ENCODE results near the gene COL18A1.

The COL18A1 gene

GRCh38 chr21:45544449-45545235 lies 139.7 kb downstream of the COL18A1 start:
- Histone ChIP-seq H3K36me3 (ENCODE audit: control insufficient read depth in 2 of 2, insufficient read depth in 2 of 2, low read length in 2 of 2) (no peaks in the 10 kb centered on the region), H3K9me3 (ENCODE audit: control insufficient read depth in 2 of 2, low read length in 2 of 2) (no peaks in the 10 kb centered on the region), H3K27me3 (ENCODE audit: control insufficient read depth in 1 of 2, insufficient read depth in 2 of 2, low read length in 2 of 2) (peaks cover 0 to 3% of the 10 kb centered on the region in 2 donors), H3K4me3 (ENCODE audit: low read length in 2 of 2) (no peak overlapping the region), H3K9ac (ENCODE audit: low read length in 2 of 2) (no peak overlapping the region), H3K27ac (ENCODE audit: low read length) (no peak overlapping the region), H3K4me1 (ENCODE audit: control insufficient read depth, insufficient read depth, low read length) (peaks cover 16% of the 10 kb centered on the region)

- H3K36me3 ChIP-seq (ENCODE audit: control insufficient read depth in 2 of 2, insufficient read depth in 2 of 2, low read length in 2 of 2): no peaks in the 10 kb centered on the region
- no peak overlapping the region for H3K27ac ChIP-seq (ENCODE audit: low read length)
Measured at GRCh38 chr21:45545236-45545570, 140.2 kb downstream of the COL18A1 start.

DNA sequence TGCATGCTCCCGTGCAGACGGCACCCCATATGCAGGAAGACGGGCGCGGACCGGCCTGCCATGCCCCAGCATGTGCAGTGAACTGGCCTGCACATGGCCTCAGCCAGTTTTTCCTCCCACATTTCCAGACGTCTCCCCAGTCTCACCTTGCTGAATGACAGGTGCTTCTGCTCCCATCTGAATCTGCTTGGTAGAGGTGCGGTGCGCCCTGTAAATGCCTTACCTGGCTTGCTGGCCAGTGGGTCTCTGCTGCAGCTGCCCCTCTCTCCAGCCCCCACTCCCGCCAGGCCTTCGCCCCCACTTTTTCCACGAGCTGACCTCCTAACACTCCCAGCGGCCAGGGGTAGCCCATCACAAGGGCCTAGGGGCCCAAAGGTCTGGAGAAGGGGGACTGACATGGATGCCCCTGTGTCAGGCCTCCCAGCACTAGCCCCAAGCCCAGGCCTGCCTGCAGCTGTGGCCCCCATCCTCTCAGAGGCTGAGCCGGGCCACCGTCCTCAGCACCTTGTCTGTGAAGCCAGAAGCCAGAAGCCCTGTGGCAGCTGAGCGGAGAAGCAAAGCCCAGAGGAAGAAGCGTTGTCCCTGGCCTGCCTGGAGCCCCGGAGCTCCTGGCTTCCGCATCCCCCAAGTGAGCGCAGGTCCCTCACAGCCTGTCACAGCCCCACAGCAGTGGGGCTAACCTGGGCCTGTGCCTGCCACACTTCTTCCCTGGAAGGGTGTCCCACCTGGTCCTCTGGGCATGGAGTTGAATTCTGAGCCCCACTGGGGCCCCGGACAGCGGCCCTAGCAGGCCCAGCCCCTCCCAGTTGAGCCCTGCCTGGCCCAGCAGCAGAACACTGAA lies 140.9 kb downstream of the COL18A1 start:
- Histone ChIP-seq H3K27ac (ENCODE audit: low read length) (no peak overlapping the region), H3K4me1 (ENCODE audit: control insufficient read depth, insufficient read depth, low read length) (peaks cover 16% of the 10 kb centered on the region), H3K9me3 (ENCODE audit: control insufficient read depth in 2 of 2, low read length in 2 of 2) (no peaks in the 10 kb centered on the region), H3K36me3 (ENCODE audit: control insufficient read depth in 2 of 2, insufficient read depth in 2 of 2, low read length in 2 of 2) (no peaks in the 10 kb centered on the region), H3K9ac (ENCODE audit: low read length in 2 of 2) (no peak overlapping the region), H3K4me3 (ENCODE audit: low read length in 2 of 2) (no peak overlapping the region), H3K27me3 (ENCODE audit: control insufficient read depth in 1 of 2, insufficient read depth in 2 of 2, low read length in 2 of 2) (peaks cover 0 to 6% of the 10 kb centered on the region in 2 donors)

More at GRCh38 chr21:45545236-45545570, 140.2 kb downstream of the COL18A1 start:
- Histone ChIP-seq H3K4me3 (ENCODE audit: low read length in 2 of 2) (no peak overlapping the region), H3K9ac (ENCODE audit: low read length in 2 of 2) (no peak overlapping the region), H3K27me3 (ENCODE audit: control insufficient read depth in 1 of 2, insufficient read depth in 2 of 2, low read length in 2 of 2) (peaks cover 0 to 6% of the 10 kb centered on the region in 2 donors), H3K4me1 (ENCODE audit: control insufficient read depth, insufficient read depth, low read length) (peaks cover 16% of the 10 kb centered on the region), H3K9me3 (ENCODE audit: control insufficient read depth in 2 of 2, low read length in 2 of 2) (no peaks in the 10 kb centered on the region)

DNA sequence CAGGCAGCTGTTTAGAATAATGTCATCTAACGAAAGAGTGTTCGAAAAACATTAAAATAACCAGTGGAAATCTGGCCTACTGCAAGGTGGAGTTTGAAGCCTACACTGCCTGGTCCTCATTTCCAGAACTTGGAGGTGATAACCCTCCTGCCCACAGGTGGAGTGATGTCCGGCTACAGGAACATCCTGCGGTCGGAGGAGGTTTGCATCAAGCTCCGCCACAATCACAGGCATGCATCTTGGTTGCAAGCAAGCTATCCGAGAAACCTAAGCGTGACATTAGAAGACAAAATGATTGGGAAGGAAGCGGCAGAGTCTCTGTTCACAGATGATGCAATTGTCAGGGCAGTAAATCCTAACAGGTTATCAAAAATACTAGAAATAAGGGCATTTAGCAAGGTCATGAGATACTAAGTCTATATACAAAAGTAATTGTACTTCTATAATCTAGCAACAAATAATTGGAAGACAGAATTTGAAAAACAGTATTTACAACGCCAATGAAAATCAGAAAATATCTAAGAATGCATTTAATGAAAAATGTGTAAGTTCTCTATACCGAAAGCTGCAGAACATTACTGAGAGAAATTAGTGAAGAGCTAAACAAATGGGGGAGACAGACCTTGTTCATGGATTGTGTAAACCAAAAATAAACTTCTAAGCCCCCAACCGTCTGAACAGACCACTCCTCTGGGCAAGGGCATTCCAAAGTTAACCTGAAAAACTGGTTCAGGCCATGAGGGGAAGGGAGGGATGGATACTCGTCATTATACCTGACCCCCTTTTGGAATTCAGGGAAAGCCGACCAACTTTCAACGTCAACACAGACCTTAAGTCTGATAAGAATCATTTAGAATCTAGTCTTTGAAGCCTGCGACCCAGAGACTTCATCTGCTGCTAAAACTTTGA lies 141.9 kb downstream of the COL18A1 start:
- no peak overlapping the region for H3K4me3 ChIP-seq (ENCODE audit: low read length in 2 of 2)
- no peak overlapping the region for H3K9ac ChIP-seq (ENCODE audit: low read length in 2 of 2)
- H3K4me1 ChIP-seq (ENCODE audit: control insufficient read depth, insufficient read depth, low read length): peaks cover 8% of the 10 kb centered on the region
- peaks cover 0 to 6% of the 10 kb centered on the region in 2 donors for H3K27me3 ChIP-seq (ENCODE audit: control insufficient read depth in 1 of 2, insufficient read depth in 2 of 2, low read length in 2 of 2)
- H3K9me3 ChIP-seq (ENCODE audit: control insufficient read depth in 2 of 2, low read length in 2 of 2): no peaks in the 10 kb centered on the region
- H3K36me3 ChIP-seq (ENCODE audit: control insufficient read depth in 2 of 2, insufficient read depth in 2 of 2, low read length in 2 of 2): no peaks in the 10 kb centered on the region
- H3K27ac ChIP-seq (ENCODE audit: low read length): no peak overlapping the region

- Histone ChIP-seq H3K27me3 (ENCODE audit: control insufficient read depth in 1 of 2, insufficient read depth in 2 of 2, low read length in 2 of 2) (peaks cover 0 to 6% of the 10 kb centered on the region in 2 donors), H3K9me3 (ENCODE audit: control insufficient read depth in 2 of 2, low read length in 2 of 2) (no peaks in the 10 kb centered on the region), H3K4me1 (ENCODE audit: control insufficient read depth, insufficient read depth, low read length) (peaks cover 8% of the 10 kb centered on the region), H3K4me3 (ENCODE audit: low read length in 2 of 2) (no peak overlapping the region), H3K27ac (ENCODE audit: low read length) (no peak overlapping the region), H3K9ac (ENCODE audit: low read length in 2 of 2) (no peak overlapping the region), H3K36me3 (ENCODE audit: control insufficient read depth in 2 of 2, insufficient read depth in 2 of 2, low read length in 2 of 2) (no peaks in the 10 kb centered on the region)
Measured at GRCh38 chr21:45547545-45547900, 142.6 kb downstream of the COL18A1 start.

DNA sequence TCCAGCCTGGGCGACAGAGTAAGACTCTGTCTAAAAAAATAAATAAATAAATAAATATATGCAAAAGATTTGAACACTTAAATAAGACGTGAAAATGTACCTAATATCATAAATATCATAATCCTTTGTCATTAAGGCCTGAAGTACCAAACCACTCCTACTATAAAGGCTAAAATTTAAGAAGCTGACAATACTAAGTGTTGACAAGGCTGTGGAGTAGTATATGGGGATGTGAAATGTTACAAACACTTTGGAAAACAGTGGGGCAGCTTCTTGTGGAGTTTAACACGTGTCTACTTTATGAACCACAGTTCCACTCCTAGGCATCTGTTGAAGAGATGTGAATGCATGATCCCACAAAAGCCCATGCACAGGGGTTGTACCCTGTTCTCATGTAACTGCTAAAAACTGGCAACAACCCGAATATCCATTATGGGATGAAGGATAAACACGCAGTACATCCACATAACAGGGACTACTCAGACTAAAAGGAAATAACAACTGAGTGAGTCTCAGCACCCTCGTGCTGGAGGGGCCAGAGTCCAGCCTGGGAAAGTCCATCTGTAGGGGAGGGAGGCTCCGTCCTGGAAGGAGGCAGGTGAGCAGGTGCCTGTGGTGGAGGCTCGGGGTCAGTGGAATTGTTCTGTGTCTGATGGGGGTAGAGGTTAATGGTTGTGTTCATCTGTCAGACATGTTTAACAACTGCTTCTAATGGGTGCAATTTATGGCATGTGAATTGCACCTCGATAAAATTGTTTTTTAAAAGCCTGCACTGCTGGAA lies 143.9 kb downstream of the COL18A1 start:
- H3K27ac ChIP-seq (ENCODE audit: low read length): no peak overlapping the region
- peaks cover 0 to 6% of the 10 kb centered on the region in 2 donors for H3K27me3 ChIP-seq (ENCODE audit: control insufficient read depth in 1 of 2, insufficient read depth in 2 of 2, low read length in 2 of 2)
- no peaks in the 10 kb centered on the region for H3K36me3 ChIP-seq (ENCODE audit: control insufficient read depth in 2 of 2, insufficient read depth in 2 of 2, low read length in 2 of 2)
- H3K9me3 ChIP-seq (ENCODE audit: control insufficient read depth in 2 of 2, low read length in 2 of 2): no peaks in the 10 kb centered on the region
- H3K4me1 ChIP-seq (ENCODE audit: control insufficient read depth, insufficient read depth, low read length): peaks cover 2% of the 10 kb centered on the region
- no peak overlapping the region for H3K9ac ChIP-seq (ENCODE audit: low read length in 2 of 2)
- H3K4me3 ChIP-seq (ENCODE audit: low read length in 2 of 2): no peak overlapping the region

- no peak overlapping the region for H3K4me3 ChIP-seq (ENCODE audit: low read length in 2 of 2)
- no peaks in the 10 kb centered on the region for H3K36me3 ChIP-seq (ENCODE audit: control insufficient read depth in 2 of 2, insufficient read depth in 2 of 2, low read length in 2 of 2)
- H3K27ac ChIP-seq (ENCODE audit: low read length): no peak overlapping the region
- no peak overlapping the region for H3K9ac ChIP-seq (ENCODE audit: low read length in 2 of 2)
- H3K27me3 ChIP-seq (ENCODE audit: control insufficient read depth in 1 of 2, insufficient read depth in 2 of 2, low read length in 2 of 2): peaks cover 0 to 6% of the 10 kb centered on the region in 2 donors
- peaks cover 2% of the 10 kb centered on the region for H3K4me1 ChIP-seq (ENCODE audit: control insufficient read depth, insufficient read depth, low read length)
- no peaks in the 10 kb centered on the region for H3K9me3 ChIP-seq (ENCODE audit: control insufficient read depth in 2 of 2, low read length in 2 of 2)
Measured at GRCh38 chr21:45549626-45550463, 144.9 kb downstream of the COL18A1 start.

GRCh38 chr21:45550522-45551210 lies 145.7 kb downstream of the COL18A1 start:
- Histone ChIP-seq H3K4me1 (ENCODE audit: control insufficient read depth, insufficient read depth, low read length) (peaks cover 4% of the 10 kb centered on the region), H3K27me3 (ENCODE audit: control insufficient read depth in 1 of 2, insufficient read depth in 2 of 2, low read length in 2 of 2) (peaks cover 0 to 6% of the 10 kb centered on the region in 2 donors), H3K9ac (ENCODE audit: low read length in 2 of 2) (no peak overlapping the region), H3K36me3 (ENCODE audit: control insufficient read depth in 2 of 2, insufficient read depth in 2 of 2, low read length in 2 of 2) (no peaks in the 10 kb centered on the region), H3K27ac (ENCODE audit: low read length) (no peak overlapping the region), H3K9me3 (ENCODE audit: control insufficient read depth in 2 of 2, low read length in 2 of 2) (no peaks in the 10 kb centered on the region), H3K4me3 (ENCODE audit: low read length in 2 of 2) (no peak overlapping the region)

GRCh38 chr21:45551316-45551715 lies 146.4 kb downstream of the COL18A1 start:
- Histone ChIP-seq H3K27me3 (ENCODE audit: control insufficient read depth in 1 of 2, insufficient read depth in 2 of 2, low read length in 2 of 2) (peaks cover 0 to 6% of the 10 kb centered on the region in 2 donors), H3K4me3 (ENCODE audit: low read length in 2 of 2) (no peak overlapping the region), H3K9ac (ENCODE audit: low read length in 2 of 2) (no peak overlapping the region), H3K4me1 (ENCODE audit: control insufficient read depth, insufficient read depth, low read length) (peaks cover 7% of the 10 kb centered on the region), H3K9me3 (ENCODE audit: control insufficient read depth in 2 of 2, low read length in 2 of 2) (no peaks in the 10 kb centered on the region), H3K27ac (ENCODE audit: low read length) (no peak overlapping the region), H3K36me3 (ENCODE audit: control insufficient read depth in 2 of 2, insufficient read depth in 2 of 2, low read length in 2 of 2) (no peaks in the 10 kb centered on the region)

Data from stomach smooth muscle (tissue), 2 donors.